CD4-positive, alpha-beta T cell (primary cell): ENCODE data around the gene DCLK1. TPM values are rescaled to one million over a fixed set of nuclear protein-coding genes. Genes with fewer than 3 reads are reported as not detected.

ENCODE experiments used
- ATAC-seq: fragments of 200-7000 bp; cut with Tn5 transposase; one replicate; pipeline ENCODE4 v1.10.0; 2022; ENCODE audit warnings: mild to moderate bottlenecking; ENCODE audit not compliant: poor library complexity
- CTCF ChIA-PET: fragments of 350-600 bp; sonication (Branson Sonifier 250); formaldehyde crosslinking; loops from one replicate; lab custom pipeline; 2021; ENCODE audit warnings: antibody characterized with exemption, inconsistent platforms; lab: Charles Lee
- POLR2A ChIA-PET: fragments of 350-600 bp; sonication (Branson Sonifier 250); formaldehyde crosslinking; loops from one replicate; lab custom pipeline; 2021; ENCODE audit warnings: antibody characterized with exemption, inconsistent platforms; lab: Charles Lee
- DNase-seq, 14 experiments: peaks; one replicate each; pipeline ENCODE4 v3.0.0-alpha.2; 2013 to 2020; ENCODE audit warnings: mixed read lengths in 2 of 14
- H3K27ac ChIP-seq, 2 donors: one replicate each; pipeline versions ENCODE4 v1.5.1 to v1.7.0; 2013; ENCODE audit warnings: low read length in 2 of 2, low read depth in 1 of 2, mild to moderate bottlenecking in 1 of 2
- H3K27me3 ChIP-seq, 2 experiments: 1 replicate in 1 of 2; 2 replicates in 1 of 2; pipeline versions ENCODE4 v1.6.1 to v1.7.0; 2013; ENCODE audit warnings: low read length in 2 of 2, control low read depth in 1 of 2, mild to moderate bottlenecking in 1 of 2, moderate library complexity in 1 of 2; ENCODE audit not compliant: insufficient read depth in 2 of 2, control insufficient read depth in 1 of 2
- H3K36me3 ChIP-seq: one replicate; pipeline ENCODE4 v1.6.1; 2013; ENCODE audit warnings: low read length, control low read depth; ENCODE audit not compliant: insufficient read depth
- H3K4me1 ChIP-seq: one replicate; pipeline ENCODE4 v1.6.1; 2013; ENCODE audit warnings: low read length, control low read depth; ENCODE audit not compliant: insufficient read depth
- H3K4me3 ChIP-seq: one replicate; pipeline ENCODE4 v1.5.1; 2013; ENCODE audit warnings: mild to moderate bottlenecking, low read length, moderate library complexity
- H3K9me3 ChIP-seq, 2 experiments: 1 replicate in 1 of 2; 2 replicates in 1 of 2; pipeline versions ENCODE4 v1.6.1 to v1.7.0; 2013; ENCODE audit warnings: low read length in 2 of 2, mild to moderate bottlenecking in 2 of 2, control low read depth in 1 of 2, moderate library complexity in 1 of 2; ENCODE audit not compliant: control insufficient read depth in 1 of 2, insufficient read depth in 1 of 2
- H3K27ac Mint-ChIP-seq: one replicate; pipeline ENCODE4 v1.8.0; 2020; ENCODE audit warnings: mixed read lengths
- H3K27me3 Mint-ChIP-seq: one replicate; pipeline ENCODE4 v1.8.0; 2021; ENCODE audit warnings: mixed read lengths
- H3K36me3 Mint-ChIP-seq: one replicate; pipeline ENCODE4 v1.8.0; 2021; ENCODE audit warnings: low read depth, mixed read lengths
- H3K4me1 Mint-ChIP-seq: one replicate; pipeline ENCODE4 v1.8.0; 2021; ENCODE audit warnings: low read depth, mixed read lengths
- H3K4me3 Mint-ChIP-seq: one replicate; pipeline ENCODE4 v1.8.0; 2020; ENCODE audit warnings: mild to moderate bottlenecking, mixed read lengths
- H3K9me3 Mint-ChIP-seq: one replicate; pipeline ENCODE4 v1.8.0; 2020; ENCODE audit warnings: mixed read lengths
- CTCF ChIP-seq: fragments of 200-600 bp; IDR thresholded peaks from one replicate; pipeline ENCODE4 v1.8.0; 2022; ENCODE audit warnings: antibody characterized with exemption, mild to moderate bottlenecking
- intact Hi-C, 2 experiments: fragments of 100-400 bp; cut with DNase I in 1 of 2; cut with micrococcal nuclease in 1 of 2; formaldehyde crosslinking; loops; one replicate each; pipeline versions ENCODE4 v1.15.1 to v1.9.0; 2023 to 2025; cut with DNase I, micrococcal nuclease
- total RNA-seq, 174 experiments: library from RNA in 2 of 174; stranded (reverse) in 2 of 174; gene quantifications; one replicate each; pipeline ENCODE4 v1.2.3 and lab custom pipeline; 2021 to 2026

The DCLK1 gene
- total RNA-seq, 2 experiments from 2014 or later = not detected

DNA sequence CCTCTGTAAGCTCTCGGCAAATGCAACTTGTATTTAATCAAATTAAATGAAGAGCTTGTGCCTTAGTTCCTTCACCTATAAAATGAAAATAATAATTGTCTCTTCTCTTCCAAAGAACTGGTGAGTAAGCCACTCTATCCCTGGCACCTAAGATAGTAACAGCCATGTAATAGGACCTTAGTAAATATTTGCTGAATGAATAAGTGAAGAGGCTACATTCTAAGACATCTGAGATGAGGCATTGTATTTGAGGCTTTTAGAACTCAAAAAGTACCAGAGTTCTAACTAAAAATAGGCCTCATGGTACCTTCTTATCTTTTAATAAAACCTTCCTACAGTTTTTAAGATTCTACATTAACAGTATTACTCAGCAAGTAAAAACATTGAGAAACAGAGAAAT is 17.3 kb upstream of the DCLK1 start:
- ATAC-seq = no peak
- Histone ChIP-seq H3K9me3 (peaks cover 0 to 4% of the 10 kb centered on the region in 2 experiments), H3K4me3 (no peak overlapping the region), H3K4me1 (no peaks in the 10 kb centered on the region), H3K27ac (no peak overlapping the region), H3K36me3 (no peaks in the 10 kb centered on the region), H3K27me3 (no peaks in the 10 kb centered on the region)
- peaks cover 2% of the 10 kb centered on the region for H3K27me3 Mint-ChIP-seq
- ChIA-PET CTCF (no interaction called here), POLR2A (no interaction called here)
- no peaks in the 10 kb centered on the region for H3K36me3 Mint-ChIP-seq
- peaks cover 7% of the 10 kb centered on the region for H3K9me3 Mint-ChIP-seq
- DNase-seq = no peak
- intact Hi-C loops = no loop called here
- no peak overlapping the region for H3K27ac Mint-ChIP-seq
- no peak overlapping the region for H3K4me3 Mint-ChIP-seq
- no peak for TF ChIP-seq CTCF
- H3K4me1 Mint-ChIP-seq = no peaks in the 10 kb centered on the region

DNA sequence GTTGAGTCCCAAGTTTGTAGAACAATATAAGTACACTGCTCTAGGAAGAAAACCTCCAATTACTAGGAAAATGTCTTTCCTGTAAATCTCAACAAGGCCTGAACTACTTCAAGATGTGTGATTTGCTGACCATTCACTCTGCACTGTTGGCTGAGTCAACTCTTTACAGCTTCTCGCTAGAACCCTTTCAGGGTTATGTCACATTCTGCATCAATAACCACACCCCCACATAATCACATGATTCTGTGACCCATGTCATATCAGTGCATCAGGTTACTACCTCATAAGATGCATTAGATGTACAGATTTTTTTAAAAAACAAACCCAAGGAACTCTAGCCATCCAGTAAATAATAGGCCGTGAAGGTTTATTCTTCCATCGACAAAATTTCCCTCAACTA is 16.1 kb upstream of the DCLK1 start:
- H3K27me3 Mint-ChIP-seq = no peaks in the 10 kb centered on the region
- no peaks in the 10 kb centered on the region for H3K4me1 ChIP-seq
- H3K27ac Mint-ChIP-seq = no peak overlapping the region
- intact Hi-C loops = no loop called here
- no peaks in the 10 kb centered on the region for H3K36me3 ChIP-seq
- no peak overlapping the region for H3K4me3 ChIP-seq
- no peaks in the 10 kb centered on the region for H3K36me3 Mint-ChIP-seq
- POLR2A ChIA-PET = no interaction called here
- no peaks in the 10 kb centered on the region for H3K27me3 ChIP-seq
- no peak for ATAC-seq
- H3K9me3 Mint-ChIP-seq = peaks cover 7% of the 10 kb centered on the region
- no peaks in the 10 kb centered on the region for H3K9me3 ChIP-seq
- H3K4me3 Mint-ChIP-seq = no peak overlapping the region
- no peak overlapping the region for H3K27ac ChIP-seq
- no peak for TF ChIP-seq CTCF
- DNase-seq = no peak
- CTCF ChIA-PET = no interaction called here
- H3K4me1 Mint-ChIP-seq = no peaks in the 10 kb centered on the region

DNA sequence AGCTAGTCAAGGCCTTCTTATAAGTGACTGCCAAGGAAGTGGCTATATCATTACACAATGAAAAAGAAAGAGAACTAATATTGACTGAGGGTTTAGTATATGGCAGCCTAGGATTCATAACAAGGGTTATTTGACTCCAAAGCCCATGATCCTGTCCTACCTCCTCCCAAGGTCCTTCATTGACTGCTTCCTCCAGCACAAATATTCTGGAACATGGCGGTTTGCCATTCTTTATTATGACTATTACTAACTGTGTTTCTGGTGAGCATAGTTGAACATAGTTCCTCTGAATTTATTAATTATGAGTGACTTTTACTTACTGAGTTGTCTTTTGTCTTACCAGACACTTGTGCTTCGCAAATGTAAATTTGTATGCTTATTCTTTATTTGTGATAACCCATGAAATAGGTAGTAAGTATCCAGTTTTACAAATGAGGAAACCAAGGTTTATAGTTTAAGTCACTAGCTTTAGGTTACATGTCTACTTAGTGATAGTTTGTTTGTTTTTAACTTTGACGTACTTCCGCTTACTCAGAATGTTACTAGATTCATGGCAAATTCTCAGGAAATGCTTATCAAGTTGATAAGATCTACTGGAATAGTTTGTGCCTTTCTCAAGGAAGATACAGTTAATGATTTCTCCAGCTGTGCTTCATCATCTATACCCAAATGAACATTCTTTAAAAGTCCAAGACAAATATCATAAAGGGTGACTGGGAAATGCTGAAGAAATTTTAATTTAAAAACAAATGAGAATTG is 15.5 kb upstream of the DCLK1 start:
- H3K27ac Mint-ChIP-seq = no peak overlapping the region
- ATAC-seq (no peak), DNase-seq (no peak)
- H3K27me3 Mint-ChIP-seq = no peaks in the 10 kb centered on the region
- TF ChIP-seq CTCF = no peak
- H3K36me3 ChIP-seq = no peaks in the 10 kb centered on the region
- H3K4me1 Mint-ChIP-seq = no peaks in the 10 kb centered on the region
- H3K36me3 Mint-ChIP-seq = no peaks in the 10 kb centered on the region
- ChIA-PET POLR2A (no interaction called here), CTCF (no interaction called here)
- no peak overlapping the region for H3K4me3 ChIP-seq
- no peaks in the 10 kb centered on the region for H3K27me3 ChIP-seq
- no peaks in the 10 kb centered on the region for H3K4me1 ChIP-seq
- intact Hi-C loops = no loop called here
- H3K9me3 ChIP-seq = no peaks in the 10 kb centered on the region
- H3K4me3 Mint-ChIP-seq = no peak overlapping the region
- H3K27ac ChIP-seq = no peak overlapping the region
- peaks cover 4% of the 10 kb centered on the region for H3K9me3 Mint-ChIP-seq
